Measurements from ENCODE around the gene SUGP2. TPM values are rescaled to one million over a fixed set of nuclear protein-coding genes. Genes with fewer than 3 reads are reported as not detected.

The SUGP2 gene
- total and polyA plus RNA-seq, 2 of the 13 experiments (the other 11 are each of a cell fraction or from before 2014, with no cell fraction given): 40.6 to 57.7 TPM

DNA sequence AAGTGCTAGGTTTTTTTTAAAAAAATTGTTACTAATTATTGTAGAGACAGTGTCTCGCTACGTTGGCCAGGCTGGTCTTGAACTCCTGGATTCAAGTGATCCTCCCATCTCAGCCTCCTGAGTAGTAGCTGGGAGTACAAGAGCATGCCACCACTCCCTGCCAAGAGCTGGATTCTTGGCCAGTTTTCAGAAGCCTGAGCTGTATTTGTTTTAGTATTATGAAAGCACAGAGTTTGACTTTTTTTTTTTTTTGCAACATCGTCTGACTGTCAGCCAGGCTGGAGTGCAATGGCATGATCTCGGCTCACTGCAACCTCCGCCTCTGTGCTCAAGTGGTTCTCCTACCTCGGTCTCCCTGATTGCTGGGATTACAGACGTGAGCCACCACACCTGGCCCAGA, 7.1 kb upstream of the SUGP2 start (continued):
- TF ChIP-seq PITX1 (CRISPR knock-in tag; IDR thresholded peaks at IDR 0.05): peak; percentile 45; the same call in 1 of the 2 replicates
- TF ChIP-seq, protein P1, sequence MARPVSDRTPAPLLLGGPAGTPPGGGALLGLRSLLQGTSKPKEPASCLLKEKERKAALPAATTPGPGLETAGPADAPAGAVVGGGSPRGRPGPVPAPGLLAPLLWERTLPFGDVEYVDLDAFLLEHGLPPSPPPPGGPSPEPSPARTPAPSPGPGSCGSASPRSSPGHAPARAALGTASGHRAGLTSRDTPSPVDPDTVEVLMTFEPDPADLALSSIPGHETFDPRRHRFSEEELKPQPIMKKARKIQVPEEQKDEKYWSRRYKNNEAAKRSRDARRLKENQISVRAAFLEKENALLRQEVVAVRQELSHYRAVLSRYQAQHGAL (CRISPR knock-in tag; IDR thresholded peaks at IDR 0.05; ENCODE audit: not compliant biosample characterization): no peak
- TF ChIP-seq, protein P2, sequence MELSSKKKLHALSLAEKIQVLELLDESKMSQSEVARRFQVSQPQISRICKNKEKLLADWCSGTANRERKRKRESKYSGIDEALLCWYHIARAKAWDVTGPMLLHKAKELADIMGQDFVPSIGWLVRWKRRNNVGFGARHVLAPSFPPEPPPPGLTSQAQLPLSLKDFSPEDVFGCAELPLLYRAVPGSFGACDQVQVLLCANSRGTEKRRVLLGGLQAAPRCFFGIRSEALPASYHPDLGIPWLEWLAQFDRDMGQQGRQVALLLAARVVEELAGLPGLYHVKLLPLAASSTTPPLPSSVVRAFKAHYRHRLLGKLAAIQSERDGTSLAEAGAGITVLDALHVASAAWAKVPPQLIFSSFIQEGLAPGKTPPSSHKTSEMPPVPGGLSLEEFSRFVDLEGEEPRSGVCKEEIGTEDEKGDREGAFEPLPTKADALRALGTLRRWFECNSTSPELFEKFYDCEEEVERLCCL (CRISPR knock-in tag; IDR thresholded peaks at IDR 0.05; ENCODE audit: borderline replicate concordance): no peak
- peak; percentile 80; the same call in 1 of the 2 replicates for TF ChIP-seq RCOR2 (CRISPR knock-in tag; IDR thresholded peaks at IDR 0.05)
- no peak for TF ChIP-seq ZSCAN21 (CRISPR knock-in tag; IDR thresholded peaks at IDR 0.05; ENCODE audit: borderline replicate concordance)
- no peak for TF ChIP-seq ZNF33A (CRISPR knock-in tag; IDR thresholded peaks at IDR 0.05; ENCODE audit: borderline replicate concordance)
- TF ChIP-seq ZNF121 (CRISPR knock-in tag; IDR thresholded peaks at IDR 0.05): peak; percentile 89
- TF ChIP-seq, protein P3, sequence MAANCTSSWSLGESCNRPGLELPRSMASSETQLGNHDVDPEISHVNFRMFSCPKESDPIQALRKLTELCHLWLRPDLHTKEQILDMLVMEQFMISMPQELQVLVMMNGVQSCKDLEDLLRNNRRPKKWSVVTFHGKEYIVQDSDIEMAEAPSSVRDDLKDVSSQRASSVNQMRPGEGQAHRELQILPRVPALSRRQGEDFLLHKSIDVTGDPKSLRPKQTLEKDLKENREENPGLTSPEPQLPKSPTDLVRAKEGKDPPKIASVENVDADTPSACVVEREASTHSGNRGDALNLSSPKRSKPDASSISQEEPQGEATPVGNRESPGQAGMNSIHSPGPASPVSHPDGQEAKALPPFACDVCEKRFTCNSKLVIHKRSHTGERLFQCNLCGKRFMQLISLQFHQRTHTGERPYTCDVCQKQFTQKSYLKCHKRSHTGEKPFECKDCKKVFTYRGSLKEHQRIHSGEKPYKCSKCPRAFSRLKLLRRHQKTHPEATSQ (CRISPR knock-in tag; IDR thresholded peaks at IDR 0.05; ENCODE audit: borderline replicate concordance): 0 out of 2 replicates have a peak, but pooled peaks have one; percentile 29
- 0 out of 2 replicates have a peak, but pooled peaks have one; percentile 47 for TF ChIP-seq HDAC1 (CRISPR knock-in tag; IDR thresholded peaks at IDR 0.05)
- peak; percentile 31; the same call in 1 of the 3 replicates for TF ChIP-seq MXI1 (IDR thresholded peaks at IDR 0.05; ENCODE audit: borderline replicate concordance, low read depth, low read length)
- 0 out of 2 replicates have a peak, but pooled peaks have one; percentile 17 for TF ChIP-seq MED1 (CRISPR knock-in tag; IDR thresholded peaks at IDR 0.05)
- TF ChIP-seq ZNF34 (CRISPR knock-in tag; IDR thresholded peaks at IDR 0.05; ENCODE audit: borderline replicate concordance): no peak
- TF ChIP-seq ZKSCAN1 (IDR thresholded peaks at IDR 0.05; ENCODE audit: low read length): no peak
- TF ChIP-seq ZNF839 (CRISPR knock-in tag; IDR thresholded peaks at IDR 0.05; ENCODE audit: borderline replicate concordance): no peak
- TF ChIP-seq ZNF331 (CRISPR knock-in tag; IDR thresholded peaks at IDR 0.05): 0 out of 2 replicates have a peak, but pooled peaks have one; percentile 13
- TF ChIP-seq SAP130 (CRISPR knock-in tag; IDR thresholded peaks at IDR 0.05; ENCODE audit: low read depth): peak; percentile 57
- no peak for TF ChIP-seq ZNF772 (CRISPR knock-in tag; IDR thresholded peaks at IDR 0.05)
- TF ChIP-seq SIN3A (IDR thresholded peaks at IDR 0.05; ENCODE audit: borderline replicate concordance, low read depth, low read length): no peak
- TF ChIP-seq ZNF788 (CRISPR knock-in tag; IDR thresholded peaks at IDR 0.05; ENCODE audit: borderline replicate concordance): 0 out of 2 replicates have a peak, but pooled peaks have one; percentile 45
- TF ChIP-seq, protein P4, sequence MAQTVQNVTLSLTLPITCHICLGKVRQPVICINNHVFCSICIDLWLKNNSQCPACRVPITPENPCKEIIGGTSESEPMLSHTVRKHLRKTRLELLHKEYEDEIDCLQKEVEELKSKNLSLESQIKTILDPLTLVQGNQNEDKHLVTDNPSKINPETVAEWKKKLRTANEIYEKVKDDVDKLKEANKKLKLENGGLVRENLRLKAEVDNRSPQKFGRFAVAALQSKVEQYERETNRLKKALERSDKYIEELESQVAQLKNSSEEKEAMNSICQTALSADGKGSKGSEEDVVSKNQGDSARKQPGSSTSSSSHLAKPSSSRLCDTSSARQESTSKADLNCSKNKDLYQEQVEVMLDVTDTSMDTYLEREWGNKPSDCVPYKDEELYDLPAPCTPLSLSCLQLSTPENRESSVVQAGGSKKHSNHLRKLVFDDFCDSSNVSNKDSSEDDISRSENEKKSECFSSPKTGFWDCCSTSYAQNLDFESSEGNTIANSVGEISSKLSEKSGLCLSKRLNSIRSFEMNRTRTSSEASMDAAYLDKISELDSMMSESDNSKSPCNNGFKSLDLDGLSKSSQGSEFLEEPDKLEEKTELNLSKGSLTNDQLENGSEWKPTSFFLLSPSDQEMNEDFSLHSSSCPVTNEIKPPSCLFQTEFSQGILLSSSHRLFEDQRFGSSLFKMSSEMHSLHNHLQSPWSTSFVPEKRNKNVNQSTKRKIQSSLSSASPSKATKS (CRISPR knock-in tag; IDR thresholded peaks at IDR 0.05): no peak
- peak; percentile 72; the same call in 1 of the 2 replicates for TF ChIP-seq ZNF12 (CRISPR knock-in tag; IDR thresholded peaks at IDR 0.05)
